ENCODE measurements around the gene AP3S1.
"Not testable (repeated sequence)": the region's sequence is repeated elsewhere in the genome, so short reads cannot be mapped to it uniquely, and the experiment has no call there.

AP3S1 gene

DNA sequence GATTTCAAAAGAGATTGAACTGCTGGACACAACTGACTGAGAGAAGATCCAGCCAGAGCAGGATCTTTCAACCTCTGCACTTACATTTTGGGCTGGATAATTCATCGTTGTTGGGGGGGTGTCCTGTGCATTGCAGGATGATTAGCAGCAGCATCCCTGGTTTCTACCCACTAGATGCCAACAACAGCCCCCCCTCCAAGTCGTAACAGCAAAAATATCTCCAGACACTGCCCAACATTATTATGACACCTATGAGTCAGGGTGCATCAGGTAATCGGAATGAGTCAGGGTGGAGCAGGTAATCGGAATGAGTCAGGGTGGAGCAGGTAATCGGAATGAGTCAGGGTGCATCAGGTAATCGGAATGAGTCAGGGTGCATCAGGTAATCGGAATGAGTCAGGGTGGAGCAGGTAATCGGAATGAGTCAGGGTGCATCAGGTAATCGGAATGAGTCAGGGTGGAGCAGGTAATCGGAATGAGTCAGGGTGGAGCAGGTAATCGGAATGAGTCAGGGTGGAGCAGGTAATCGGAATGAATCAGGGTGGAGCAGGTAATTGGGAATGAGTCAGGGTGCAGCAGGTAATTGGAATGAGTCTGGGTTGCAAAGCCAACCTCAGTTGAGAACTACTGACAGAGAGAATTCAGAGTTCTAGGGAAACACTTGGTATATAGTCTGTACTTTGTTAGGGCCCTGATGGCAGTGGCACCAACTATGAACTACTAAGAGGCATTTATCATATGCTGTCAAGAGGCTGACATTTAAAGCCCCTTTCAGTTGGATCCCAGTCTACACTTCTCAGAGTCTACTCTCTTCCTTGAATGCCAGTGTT lies 87.1 kb downstream of the AP3S1 start:
- not testable (repeated sequence) for H3K9ac ChIP-seq (ENCODE audit: low read length); H3K9me3 ChIP-seq (ENCODE audit: control insufficient read depth, low read depth, low read length); H3K4me3 ChIP-seq (ENCODE audit: low read length); H3K27ac ChIP-seq (ENCODE audit: low read length); H3K36me3 ChIP-seq (ENCODE audit: control insufficient read depth, low read depth, low read length); H3K27me3 ChIP-seq (ENCODE audit: control insufficient read depth, insufficient read depth, low read length); H3K4me1 ChIP-seq (ENCODE audit: control insufficient read depth, low read depth, low read length)

DNA sequence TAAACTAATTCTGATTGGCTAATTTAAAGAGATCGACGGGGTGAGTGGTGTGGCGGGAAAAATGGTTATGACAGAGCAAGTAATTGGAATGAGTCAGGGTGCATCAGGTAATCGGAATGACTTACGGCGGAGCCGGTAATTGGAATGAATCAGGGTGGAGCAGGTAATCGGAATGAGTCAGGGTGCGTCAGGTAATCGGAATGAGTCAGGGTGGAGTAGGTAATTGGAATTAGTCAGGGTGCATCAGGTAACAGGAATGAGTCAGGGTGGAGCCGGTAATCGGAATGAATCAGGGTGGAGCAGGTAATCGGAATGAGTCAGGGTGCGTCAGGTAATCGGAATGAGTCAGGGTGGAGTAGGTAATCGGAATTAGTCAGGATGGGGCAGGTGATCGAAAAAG lies 88.4 kb downstream of the AP3S1 start:
- H3K36me3 ChIP-seq (ENCODE audit: control insufficient read depth, low read depth, low read length); H3K4me1 ChIP-seq (ENCODE audit: control insufficient read depth, low read depth, low read length); H3K9ac ChIP-seq (ENCODE audit: low read length); H3K27me3 ChIP-seq (ENCODE audit: control insufficient read depth, insufficient read depth, low read length); H3K27ac ChIP-seq (ENCODE audit: low read length); H3K4me3 ChIP-seq (ENCODE audit: low read length); H3K9me3 ChIP-seq (ENCODE audit: control insufficient read depth, low read depth, low read length): not testable (repeated sequence)

GRCh38 chr5:115930630-115931337 lies 89.0 kb downstream of the AP3S1 start:
- Histone ChIP-seq H3K27ac (ENCODE audit: low read length) (no peak overlapping the region), H3K4me1 (ENCODE audit: control insufficient read depth, low read depth, low read length) (no peaks in the 10 kb centered on the region), H3K9ac (ENCODE audit: low read length) (no peak overlapping the region), H3K36me3 (ENCODE audit: control insufficient read depth, low read depth, low read length) (no peaks in the 10 kb centered on the region), H3K4me3 (ENCODE audit: low read length) (no peak overlapping the region), H3K27me3 (ENCODE audit: control insufficient read depth, insufficient read depth, low read length) (no peaks in the 10 kb centered on the region), H3K9me3 (ENCODE audit: control insufficient read depth, low read depth, low read length) (no peaks in the 10 kb centered on the region)

DNA sequence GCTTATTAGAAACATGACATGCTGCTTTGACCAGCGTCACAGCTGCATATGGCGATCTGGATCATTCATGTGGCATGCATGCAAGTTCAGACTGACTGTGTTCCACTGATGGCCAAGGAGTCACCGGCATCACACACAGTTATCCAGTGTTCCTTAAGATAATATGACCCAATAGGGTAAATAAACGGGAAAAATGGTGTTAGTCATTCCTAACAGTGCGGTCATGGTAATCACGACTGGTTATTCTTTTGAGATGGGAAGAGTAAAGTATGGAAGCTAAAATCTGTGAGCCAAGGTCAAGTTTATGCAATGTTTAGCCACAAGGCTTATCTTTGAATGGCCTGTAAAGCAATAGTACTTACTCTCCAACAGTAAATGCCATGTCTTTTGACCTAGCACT lies 91.3 kb downstream of the AP3S1 start:
- no peaks in the 10 kb centered on the region for H3K9me3 ChIP-seq (ENCODE audit: control insufficient read depth, low read depth, low read length)
- no peak overlapping the region for H3K27ac ChIP-seq (ENCODE audit: low read length)
- no peaks in the 10 kb centered on the region for H3K27me3 ChIP-seq (ENCODE audit: control insufficient read depth, insufficient read depth, low read length)

GRCh38 chr5:115934388-115934974 lies 92.7 kb downstream of the AP3S1 start:
- Histone ChIP-seq H3K27me3 (ENCODE audit: control insufficient read depth, insufficient read depth, low read length) (no peaks in the 10 kb centered on the region), H3K27ac (ENCODE audit: low read length) (no peak overlapping the region), H3K36me3 (ENCODE audit: control insufficient read depth, low read depth, low read length) (no peaks in the 10 kb centered on the region), H3K9me3 (ENCODE audit: control insufficient read depth, low read depth, low read length) (no peaks in the 10 kb centered on the region), H3K9ac (ENCODE audit: low read length) (no peak overlapping the region), H3K4me1 (ENCODE audit: control insufficient read depth, low read depth, low read length) (peaks cover 5% of the 10 kb centered on the region), H3K4me3 (ENCODE audit: low read length) (no peak overlapping the region)

More for the DNA sequence above, 91.3 kb downstream of the AP3S1 start:
- Histone ChIP-seq H3K9ac (ENCODE audit: low read length) (no peak overlapping the region), H3K4me1 (ENCODE audit: control insufficient read depth, low read depth, low read length) (no peaks in the 10 kb centered on the region), H3K36me3 (ENCODE audit: control insufficient read depth, low read depth, low read length) (no peaks in the 10 kb centered on the region), H3K4me3 (ENCODE audit: low read length) (no peak overlapping the region)

DNA sequence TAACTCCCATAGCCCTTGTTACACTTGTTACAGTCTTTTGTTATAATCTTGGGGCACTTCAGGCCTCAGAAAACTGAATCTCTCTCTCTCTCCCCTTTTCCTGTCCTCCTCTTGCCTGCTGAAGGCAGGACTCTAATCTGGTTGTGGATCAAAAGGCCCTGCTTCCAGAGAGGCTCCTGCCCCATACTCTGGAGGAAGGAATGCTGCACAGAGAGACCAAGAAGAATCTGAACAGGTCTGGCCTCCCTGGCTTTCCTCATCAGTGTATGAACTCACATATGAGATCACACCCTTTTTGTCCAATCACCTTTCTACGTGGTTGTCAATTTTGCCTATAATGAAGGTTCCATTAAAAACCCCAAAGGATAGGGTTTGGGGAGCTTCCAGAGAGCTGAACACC lies 94.3 kb downstream of the AP3S1 start:
- Histone ChIP-seq H3K36me3 (ENCODE audit: control insufficient read depth, low read depth, low read length) (no peaks in the 10 kb centered on the region), H3K9ac (ENCODE audit: low read length) (no peak overlapping the region), H3K27ac (ENCODE audit: low read length) (no peak overlapping the region), H3K4me3 (ENCODE audit: low read length) (no peak overlapping the region), H3K27me3 (ENCODE audit: control insufficient read depth, insufficient read depth, low read length) (no peaks in the 10 kb centered on the region), H3K4me1 (ENCODE audit: control insufficient read depth, low read depth, low read length) (peaks cover 5% of the 10 kb centered on the region), H3K9me3 (ENCODE audit: control insufficient read depth, low read depth, low read length) (no peaks in the 10 kb centered on the region)

DNA sequence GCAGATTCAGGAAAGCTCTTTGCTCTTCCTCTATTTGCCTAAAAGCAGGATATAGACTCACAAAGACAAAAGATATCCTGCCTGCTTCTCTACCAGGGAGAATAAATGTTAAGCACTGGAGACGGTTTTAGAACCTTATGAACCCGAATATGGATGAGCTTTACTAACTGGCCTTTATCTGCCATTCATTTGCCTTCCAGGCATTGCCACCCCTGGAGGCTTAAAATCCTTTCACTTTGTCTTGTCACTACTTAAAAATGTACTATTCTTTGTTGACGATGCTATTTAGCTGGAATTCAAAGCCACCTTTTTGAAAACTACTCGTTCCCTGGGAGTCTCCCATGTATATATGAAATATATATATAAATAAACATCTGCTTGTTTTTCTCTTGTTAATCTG lies 97.3 kb downstream of the AP3S1 start:
- no peak overlapping the region for H3K4me3 ChIP-seq (ENCODE audit: low read length)
- H3K9ac ChIP-seq (ENCODE audit: low read length): no peak overlapping the region

GRCh38 chr5:115940080-115940810 lies 98.5 kb downstream of the AP3S1 start:
- Histone ChIP-seq H3K9ac (ENCODE audit: low read length) (no peak overlapping the region), H3K4me3 (ENCODE audit: low read length) (no peak overlapping the region), H3K9me3 (ENCODE audit: control insufficient read depth, low read depth, low read length) (no peaks in the 10 kb centered on the region), H3K27me3 (ENCODE audit: control insufficient read depth, insufficient read depth, low read length) (no peaks in the 10 kb centered on the region), H3K36me3 (ENCODE audit: control insufficient read depth, low read depth, low read length) (no peaks in the 10 kb centered on the region), H3K4me1 (ENCODE audit: control insufficient read depth, low read depth, low read length) (peaks cover 5% of the 10 kb centered on the region), H3K27ac (ENCODE audit: low read length) (no peak overlapping the region)

More for the DNA sequence above, 97.3 kb downstream of the AP3S1 start:
- H3K4me1 ChIP-seq (ENCODE audit: control insufficient read depth, low read depth, low read length): peaks cover 5% of the 10 kb centered on the region
- no peaks in the 10 kb centered on the region for H3K27me3 ChIP-seq (ENCODE audit: control insufficient read depth, insufficient read depth, low read length)
- no peaks in the 10 kb centered on the region for H3K36me3 ChIP-seq (ENCODE audit: control insufficient read depth, low read depth, low read length)
- H3K9me3 ChIP-seq (ENCODE audit: control insufficient read depth, low read depth, low read length): no peaks in the 10 kb centered on the region
- no peak overlapping the region for H3K27ac ChIP-seq (ENCODE audit: low read length)

DNA sequence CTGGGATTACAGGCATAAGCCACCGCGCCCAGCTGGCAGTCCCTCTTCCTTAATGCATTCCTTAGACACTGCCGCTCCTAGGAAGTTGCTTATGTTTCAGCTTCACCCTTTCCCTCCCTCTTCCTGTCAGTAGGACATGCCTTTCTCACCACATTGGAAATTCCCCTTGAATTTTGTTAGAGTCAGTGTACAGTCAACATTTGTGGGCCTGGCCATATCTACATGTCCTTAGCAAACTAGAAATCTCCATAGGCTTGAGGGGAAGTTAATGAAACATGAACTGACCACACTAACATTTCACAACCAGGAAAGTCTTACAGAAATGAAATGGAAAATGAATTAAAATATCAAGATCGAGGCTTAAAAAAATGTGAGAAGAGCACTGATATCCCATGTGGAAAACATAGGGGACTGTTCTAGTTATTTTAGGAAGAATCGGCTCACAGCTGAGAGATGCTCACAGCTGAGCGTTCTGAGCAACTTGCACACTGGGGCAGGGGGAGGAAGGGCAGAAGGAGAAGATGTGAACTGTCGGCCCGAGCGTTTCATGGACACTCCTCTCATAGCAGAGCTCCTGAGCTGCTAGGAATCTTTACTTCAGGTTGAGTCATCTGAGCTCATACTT lies 99.4 kb downstream of the AP3S1 start:
- Histone ChIP-seq H3K27me3 (ENCODE audit: control insufficient read depth, insufficient read depth, low read length) (no peaks in the 10 kb centered on the region), H3K36me3 (ENCODE audit: control insufficient read depth, low read depth, low read length) (no peaks in the 10 kb centered on the region), H3K27ac (ENCODE audit: low read length) (no peak overlapping the region), H3K4me1 (ENCODE audit: control insufficient read depth, low read depth, low read length) (peaks cover 5% of the 10 kb centered on the region), H3K9me3 (ENCODE audit: control insufficient read depth, low read depth, low read length) (no peaks in the 10 kb centered on the region), H3K4me3 (ENCODE audit: low read length) (no peak overlapping the region), H3K9ac (ENCODE audit: low read length) (no peak overlapping the region)

GRCh38 chr5:115944501-115944900 lies 102.8 kb downstream of the AP3S1 start:
- H3K27ac ChIP-seq (ENCODE audit: low read length): no peak overlapping the region
- no peak overlapping the region for H3K4me3 ChIP-seq (ENCODE audit: low read length)

GRCh38 chr5:115946655-115947054 lies 104.9 kb downstream of the AP3S1 start:
- Histone ChIP-seq H3K9ac (ENCODE audit: low read length) (no peak overlapping the region), H3K36me3 (ENCODE audit: control insufficient read depth, low read depth, low read length) (no peaks in the 10 kb centered on the region), H3K27me3 (ENCODE audit: control insufficient read depth, insufficient read depth, low read length) (no peaks in the 10 kb centered on the region), H3K4me3 (ENCODE audit: low read length) (no peak overlapping the region), H3K9me3 (ENCODE audit: control insufficient read depth, low read depth, low read length) (no peaks in the 10 kb centered on the region), H3K27ac (ENCODE audit: low read length) (no peak overlapping the region), H3K4me1 (ENCODE audit: control insufficient read depth, low read depth, low read length) (no peaks in the 10 kb centered on the region)

More at GRCh38 chr5:115944501-115944900, 102.8 kb downstream of the AP3S1 start:
- H3K9ac ChIP-seq (ENCODE audit: low read length): no peak overlapping the region
- no peaks in the 10 kb centered on the region for H3K36me3 ChIP-seq (ENCODE audit: control insufficient read depth, low read depth, low read length)
- H3K9me3 ChIP-seq (ENCODE audit: control insufficient read depth, low read depth, low read length): no peaks in the 10 kb centered on the region
- H3K27me3 ChIP-seq (ENCODE audit: control insufficient read depth, insufficient read depth, low read length): no peaks in the 10 kb centered on the region
- no peaks in the 10 kb centered on the region for H3K4me1 ChIP-seq (ENCODE audit: control insufficient read depth, low read depth, low read length)
